Thoracic aorta (tissue), 2 donors: ENCODE results near the gene MAP3K9. TPM values are rescaled to one million over a fixed set of nuclear protein-coding genes. Genes with fewer than 3 reads are reported as not detected.

Experiments
- ATAC-seq: fragments of 150-250 bp; one replicate; pipeline ENCODE4 v1.8.0; 2017; ENCODE audit warnings: low read depth; ENCODE audit not compliant: insufficient number of reproducible peaks, low FRiP score
- DNase-seq: peaks from one replicate; pipeline ENCODE4 v3.0.0-alpha.2; 2020; ENCODE audit warnings: low spot score
- H3K27ac ChIP-seq, 2 donors: fragments of 200-600 bp; sonication (generic); 1 replicate in 1 of 2; 2 replicates in 1 of 2; pipeline ENCODE4 v1.5.1; 2016; ENCODE audit warnings: mild to moderate bottlenecking in 2 of 2, moderate library complexity in 2 of 2
- H3K27me3 ChIP-seq: fragments of 200-600 bp; sonication (generic); replicated peaks from 2 replicates; pipeline ENCODE4 v1.6.0; 2016; ENCODE audit warnings: mild to moderate bottlenecking; ENCODE audit not compliant: insufficient read depth
- H3K36me3 ChIP-seq: fragments of 200-600 bp; sonication (generic); one replicate; pipeline ENCODE4 v1.5.1; 2016
- H3K4me1 ChIP-seq, 2 donors: fragments of 200-600 bp; sonication (generic); 1 replicate in 1 of 2; 2 replicates in 1 of 2; pipeline versions ENCODE4 v1.5.1 to v1.6.0; 2016; ENCODE audit warnings: low read depth in 2 of 2, mild to moderate bottlenecking in 1 of 2; ENCODE audit not compliant: control insufficient read depth in 1 of 2
- H3K4me3 ChIP-seq: fragments of 200-600 bp; sonication (generic); 2 replicates; pipeline ENCODE4 v1.5.1; 2016; ENCODE audit warnings: mild to moderate bottlenecking
- H3K9me3 ChIP-seq: fragments of 200-600 bp; sonication (generic); 2 replicates; pipeline ENCODE4 v1.5.1; 2016
- CTCF ChIP-seq: fragments of 200-600 bp; sonication (generic); IDR thresholded peaks from one replicate; pipeline ENCODE4 v1.5.1; 2019; ENCODE audit warnings: antibody characterized with exemption
- total RNA-seq, 2 donors: library from RNA; depleted of rRNA; stranded (reverse); fragments of >200 nt; gene quantifications; one replicate each; pipeline versions ENCODE4 v1.1.0 to v1.2.3, GENCODE V29; 2016

MAP3K9 gene
- total RNA-seq, 2 donors from 2014 or later, result 0.63 to 1.1 TPM

GRCh38 chr14:70726651-70727375, 82.5 kb downstream of the MAP3K9 start:
- Histone ChIP-seq H3K4me1 (no peaks in the 10 kb centered on the region), H3K27me3 (no peaks in the 10 kb centered on the region), H3K9me3 (no peaks in the 10 kb centered on the region), H3K36me3 (no peaks in the 10 kb centered on the region), H3K4me3 (no peak overlapping the region), H3K27ac (no peak overlapping the region)
- TF ChIP-seq CTCF, result no peak
- no peak for ATAC-seq
- DNase-seq, result no peak

- no peak for ATAC-seq
Measured at GRCh38 chr14:70724944-70725343, 84.4 kb downstream of the MAP3K9 start.

GRCh38 chr14:70724110-70724509, 85.2 kb downstream of the MAP3K9 start:
- no peak for DNase-seq
- Histone ChIP-seq H3K4me3 (no peak overlapping the region), H3K27ac (no peak overlapping the region), H3K27me3 (no peaks in the 10 kb centered on the region), H3K4me1 (no peaks in the 10 kb centered on the region), H3K36me3 (no peaks in the 10 kb centered on the region), H3K9me3 (no peaks in the 10 kb centered on the region)
- no peak for TF ChIP-seq CTCF
- ATAC-seq, result no peak

More at GRCh38 chr14:70724944-70725343, 84.4 kb downstream of the MAP3K9 start:
- no peak for DNase-seq
- H3K36me3 ChIP-seq, result no peaks in the 10 kb centered on the region
- TF ChIP-seq CTCF, result no peak
- no peak overlapping the region for H3K27ac ChIP-seq
- no peaks in the 10 kb centered on the region for H3K27me3 ChIP-seq
- no peak overlapping the region for H3K4me3 ChIP-seq
- no peaks in the 10 kb centered on the region for H3K9me3 ChIP-seq
- no peaks in the 10 kb centered on the region for H3K4me1 ChIP-seq

GRCh38 chr14:70723276-70723675, 86.0 kb downstream of the MAP3K9 start:
- no peak for TF ChIP-seq CTCF
- H3K27ac ChIP-seq, result no peak overlapping the region
- H3K27me3 ChIP-seq, result no peaks in the 10 kb centered on the region
- no peaks in the 10 kb centered on the region for H3K36me3 ChIP-seq
- DNase-seq, result no peak
- no peaks in the 10 kb centered on the region for H3K4me1 ChIP-seq
- no peaks in the 10 kb centered on the region for H3K9me3 ChIP-seq
- ATAC-seq, result no peak
- H3K4me3 ChIP-seq, result no peak overlapping the region

- H3K4me3 ChIP-seq, result no peak overlapping the region
- no peaks in the 10 kb centered on the region for H3K27me3 ChIP-seq
- ATAC-seq (no peak), DNase-seq (no peak)
- H3K36me3 ChIP-seq, result no peaks in the 10 kb centered on the region
- no peak for TF ChIP-seq CTCF
- H3K4me1 ChIP-seq, result no peaks in the 10 kb centered on the region
- no peaks in the 10 kb centered on the region for H3K9me3 ChIP-seq
- H3K27ac ChIP-seq, result no peak overlapping the region
Measured at GRCh38 chr14:70722418-70722817, 86.9 kb downstream of the MAP3K9 start.
